ENCODE results near the gene HGFAC.

Gene HGFAC

GRCh38 chr4:3492741-3493719, 51.3 kb downstream of the HGFAC start:
- no peak for DNase-seq

- no peak for DNase-seq
Observed at GRCh38 chr4:3493720-3494461, 52.1 kb downstream of the HGFAC start.

GRCh38 chr4:3494462-3494871, 52.7 kb downstream of the HGFAC start:
- DNase-seq: no peak

GRCh38 chr4:3495204-3495975, 53.6 kb downstream of the HGFAC start:
- DNase-seq: no peak

DNA sequence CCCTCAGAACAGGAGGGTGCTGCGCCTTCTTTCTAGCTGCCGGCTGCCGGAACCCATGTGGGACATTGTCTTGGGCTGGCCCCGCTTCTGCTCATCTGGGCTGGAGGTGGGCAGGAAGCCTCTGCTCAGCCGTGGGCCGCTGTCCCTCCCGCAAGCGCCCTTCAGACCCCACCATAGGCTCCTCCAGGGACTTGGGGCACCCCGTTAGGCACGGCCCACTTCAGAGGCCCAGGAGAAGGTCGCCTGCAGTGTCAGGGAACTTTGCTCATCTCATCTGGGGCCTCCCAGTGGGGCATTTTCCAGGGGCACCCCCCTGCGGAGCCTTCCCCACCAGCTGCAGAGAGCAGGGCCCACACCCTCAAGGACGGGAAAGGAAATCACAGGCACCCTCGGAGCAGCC, 54.3 kb downstream of the HGFAC start:
- no peak for DNase-seq

GRCh38 chr4:3497095-3497494, 55.3 kb downstream of the HGFAC start:
- no peak for DNase-seq

- DNase-seq: no peak
Observed at GRCh38 chr4:3497523-3498389, 56.0 kb downstream of the HGFAC start.

- DNase-seq: no peak
Observed at GRCh38 chr4:3498407-3498806, 56.6 kb downstream of the HGFAC start.
